Right atrium auricular region (tissue), 2 donors: ENCODE results near the gene STK26. TPM values are rescaled to one million over a fixed set of nuclear protein-coding genes. Genes with fewer than 3 reads are reported as not detected.
"Not testable (repeated sequence)": the region's sequence is repeated elsewhere in the genome, so short reads cannot be mapped to it uniquely, and the experiment has no call there.

ENCODE experiments used
- DNase-seq: peaks from one replicate; pipeline ENCODE4 v3.0.0-alpha.2; 2019; ENCODE audit warnings: low spot score
- H3K27ac ChIP-seq, 2 donors: fragments of 200-600 bp; sonication (generic); 1 replicate in 1 of 2; 2 replicates in 1 of 2; pipeline ENCODE4 v1.5.1; 2016 to 2019
- H3K27me3 ChIP-seq, 2 donors: fragments of 200-600 bp; sonication (generic); one replicate each; pipeline versions ENCODE4 v1.5.1 to v1.6.0; 2017 to 2019
- H3K36me3 ChIP-seq: fragments of 200-600 bp; sonication (generic); one replicate; pipeline ENCODE4 v1.5.1; 2016
- H3K4me1 ChIP-seq, 2 donors: fragments of 200-600 bp; sonication (generic); one replicate each; pipeline versions ENCODE4 v1.5.1 to v1.6.0; 2017 to 2019
- H3K4me3 ChIP-seq, 2 donors: fragments of 200-600 bp; sonication (generic); 1 replicate in 1 of 2; 2 replicates in 1 of 2; pipeline ENCODE4 v1.5.1; 2017 to 2019; ENCODE audit warnings: mild to moderate bottlenecking in 1 of 2, moderate library complexity in 1 of 2
- H3K9me3 ChIP-seq, 2 donors: fragments of 200-600 bp; sonication (generic); one replicate each; pipeline ENCODE4 v1.5.1; 2019
- total RNA-seq, 2 donors: library from RNA; depleted of rRNA; stranded (reverse); fragments of >200 nt; gene quantifications; one replicate each; pipeline ENCODE4 v1.1.0, GENCODE V29; 2016
- TF ChIP-seq, protein P1 (sequence below), 2 donors: fragments of 200-600 bp; sonication (generic); IDR thresholded peaks; one replicate each; pipeline ENCODE4 v1.5.1; 2019; ENCODE audit warnings: antibody characterized with exemption in 2 of 2

STK26 gene
- total RNA-seq, 2 donors from 2014 or later, result 2.7 to 4.7 TPM

GRCh38 chrX:132040066-132040465 lies 17.0 kb downstream of the STK26 start:
- no peaks in the 10 kb centered on the region for H3K27me3 ChIP-seq
- no peak for DNase-seq
- no peaks in the 10 kb centered on the region for H3K4me1 ChIP-seq
- no peak overlapping the region for H3K4me3 ChIP-seq
- no peaks in the 10 kb centered on the region for H3K36me3 ChIP-seq
- no peaks in the 10 kb centered on the region for H3K9me3 ChIP-seq
- TF ChIP-seq, protein P1, sequence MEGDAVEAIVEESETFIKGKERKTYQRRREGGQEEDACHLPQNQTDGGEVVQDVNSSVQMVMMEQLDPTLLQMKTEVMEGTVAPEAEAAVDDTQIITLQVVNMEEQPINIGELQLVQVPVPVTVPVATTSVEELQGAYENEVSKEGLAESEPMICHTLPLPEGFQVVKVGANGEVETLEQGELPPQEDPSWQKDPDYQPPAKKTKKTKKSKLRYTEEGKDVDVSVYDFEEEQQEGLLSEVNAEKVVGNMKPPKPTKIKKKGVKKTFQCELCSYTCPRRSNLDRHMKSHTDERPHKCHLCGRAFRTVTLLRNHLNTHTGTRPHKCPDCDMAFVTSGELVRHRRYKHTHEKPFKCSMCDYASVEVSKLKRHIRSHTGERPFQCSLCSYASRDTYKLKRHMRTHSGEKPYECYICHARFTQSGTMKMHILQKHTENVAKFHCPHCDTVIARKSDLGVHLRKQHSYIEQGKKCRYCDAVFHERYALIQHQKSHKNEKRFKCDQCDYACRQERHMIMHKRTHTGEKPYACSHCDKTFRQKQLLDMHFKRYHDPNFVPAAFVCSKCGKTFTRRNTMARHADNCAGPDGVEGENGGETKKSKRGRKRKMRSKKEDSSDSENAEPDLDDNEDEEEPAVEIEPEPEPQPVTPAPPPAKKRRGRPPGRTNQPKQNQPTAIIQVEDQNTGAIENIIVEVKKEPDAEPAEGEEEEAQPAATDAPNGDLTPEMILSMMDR (IDR thresholded peaks at IDR 0.05), result no peak
- no peak overlapping the region for H3K27ac ChIP-seq

DNA sequence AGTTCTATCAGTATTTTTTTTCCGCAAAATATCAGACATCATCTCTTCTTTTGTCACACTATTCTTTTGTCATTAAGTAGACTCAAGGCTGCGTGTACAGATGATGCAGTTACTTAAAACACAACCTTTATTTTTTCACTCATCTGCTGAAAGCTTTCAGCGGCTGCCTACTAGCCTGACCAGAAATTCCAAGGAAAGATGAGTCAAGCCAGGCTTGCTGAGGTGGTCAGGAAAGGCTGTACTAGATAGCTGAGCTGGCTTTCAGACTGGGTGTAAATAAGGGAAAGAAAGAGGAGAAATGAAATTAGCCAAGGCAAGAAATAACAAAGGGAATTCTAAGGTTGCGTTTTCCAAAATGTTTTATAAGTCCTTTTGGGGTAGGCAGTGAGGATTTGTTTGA lies 17.9 kb downstream of the STK26 start:
- no peaks in the 10 kb centered on the region for H3K27me3 ChIP-seq
- TF ChIP-seq, protein P1 (IDR thresholded peaks at IDR 0.05), result no peak
- H3K36me3 ChIP-seq, result no peaks in the 10 kb centered on the region
- no peaks in the 10 kb centered on the region for H3K9me3 ChIP-seq
- H3K4me1 ChIP-seq, result no peaks in the 10 kb centered on the region
- H3K4me3 ChIP-seq, result no peak overlapping the region
- no peak overlapping the region for H3K27ac ChIP-seq
- DNase-seq, result no peak

GRCh38 chrX:132043977-132044376 lies 20.9 kb downstream of the STK26 start:
- DNase-seq, result no peak
- TF ChIP-seq, protein P1 (IDR thresholded peaks at IDR 0.05), result no peak
- no peaks in the 10 kb centered on the region for H3K9me3 ChIP-seq
- no peak overlapping the region for H3K4me3 ChIP-seq
- H3K4me1 ChIP-seq, result no peaks in the 10 kb centered on the region
- H3K27me3 ChIP-seq, result no peaks in the 10 kb centered on the region
- H3K27ac ChIP-seq, result no peak overlapping the region
- no peaks in the 10 kb centered on the region for H3K36me3 ChIP-seq

GRCh38 chrX:132044953-132045352 lies 21.9 kb downstream of the STK26 start:
- H3K4me3 ChIP-seq, result no peak overlapping the region
- no peak for DNase-seq
- H3K27me3 ChIP-seq, result no peaks in the 10 kb centered on the region
- H3K36me3 ChIP-seq, result no peaks in the 10 kb centered on the region
- H3K4me1 ChIP-seq, result no peaks in the 10 kb centered on the region
- H3K27ac ChIP-seq, result no peak overlapping the region
- no peaks in the 10 kb centered on the region for H3K9me3 ChIP-seq
- TF ChIP-seq, protein P1 (IDR thresholded peaks at IDR 0.05), result no peak

DNA sequence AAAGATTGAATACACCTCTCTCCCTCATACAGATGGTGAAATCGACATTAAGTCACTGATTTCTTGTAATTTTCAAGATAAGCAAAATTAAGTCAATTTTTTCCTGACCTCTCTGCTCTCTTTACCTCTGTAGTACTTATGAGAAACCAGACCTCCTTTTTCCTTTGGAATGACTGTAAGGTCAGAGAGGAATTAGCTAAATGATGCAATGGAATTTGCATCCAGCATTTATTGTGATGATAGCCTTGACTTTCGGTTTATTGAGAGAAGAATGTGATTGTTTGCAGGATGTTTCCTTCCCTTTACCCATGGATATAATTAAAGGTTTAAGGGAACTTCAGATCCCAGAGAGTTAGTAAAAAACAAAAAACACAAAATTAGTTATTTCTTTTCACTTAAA lies 22.4 kb downstream of the STK26 start:
- Histone ChIP-seq H3K4me3 (no peak overlapping the region), H3K27me3 (no peaks in the 10 kb centered on the region), H3K9me3 (no peaks in the 10 kb centered on the region), H3K4me1 (no peaks in the 10 kb centered on the region), H3K27ac (no peak overlapping the region), H3K36me3 (no peaks in the 10 kb centered on the region)
- DNase-seq, result no peak
- TF ChIP-seq, protein P1 (IDR thresholded peaks at IDR 0.05), result no peak

GRCh38 chrX:132046533-132046932 lies 23.4 kb downstream of the STK26 start:
- Histone ChIP-seq H3K27ac (no peak overlapping the region), H3K9me3 (no peaks in the 10 kb centered on the region), H3K4me1 (no peaks in the 10 kb centered on the region), H3K27me3 (no peaks in the 10 kb centered on the region), H3K4me3 (no peak overlapping the region), H3K36me3 (no peaks in the 10 kb centered on the region)
- TF ChIP-seq, protein P1 (IDR thresholded peaks at IDR 0.05), result no peak
- no peak for DNase-seq

GRCh38 chrX:132051778-132052177 lies 28.7 kb downstream of the STK26 start:
- not testable (repeated sequence) for H3K4me1 ChIP-seq, H3K4me3 ChIP-seq, H3K36me3 ChIP-seq, H3K27ac ChIP-seq, H3K9me3 ChIP-seq, DNase-seq, H3K27me3 ChIP-seq
